ENCODE measurements around the gene ZDHHC1. TPM values are rescaled to one million over a fixed set of nuclear protein-coding genes. Genes with fewer than 3 reads are reported as not detected.
A peak's percentile ranks its signal among the peaks of the same experiment; 100 is the strongest.

ZDHHC1 gene
- total and polyA plus RNA-seq, 2 of the 13 experiments (the other 11 are each of a cell fraction or from before 2014, with no cell fraction given), result 0.51 to 1.1 TPM

DNA sequence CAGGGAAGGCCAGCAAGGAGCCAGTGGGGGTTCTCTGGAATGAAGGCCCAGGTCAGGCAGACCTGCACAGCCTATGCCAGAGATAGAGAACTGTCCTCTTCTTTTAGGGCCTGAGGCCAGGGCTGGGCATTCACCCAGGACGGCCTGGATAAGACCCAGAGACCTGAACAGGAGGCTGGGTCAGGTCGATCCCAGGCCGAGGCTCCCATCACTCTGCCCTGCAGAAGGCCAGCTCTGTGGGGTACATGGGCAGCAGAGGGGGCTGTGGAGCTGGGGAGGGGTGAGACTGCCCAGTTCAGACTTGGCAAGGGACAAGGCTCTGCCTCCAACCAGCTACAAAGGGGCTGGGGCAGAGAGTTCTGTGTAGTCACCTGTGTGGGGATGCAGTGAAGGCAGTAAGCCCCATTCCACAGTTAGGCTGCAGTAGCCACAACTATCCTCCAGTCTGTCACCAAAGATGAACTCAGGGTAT is 29.2 kb upstream of the ZDHHC1 start (continued):
- TF ChIP-seq, protein P1, sequence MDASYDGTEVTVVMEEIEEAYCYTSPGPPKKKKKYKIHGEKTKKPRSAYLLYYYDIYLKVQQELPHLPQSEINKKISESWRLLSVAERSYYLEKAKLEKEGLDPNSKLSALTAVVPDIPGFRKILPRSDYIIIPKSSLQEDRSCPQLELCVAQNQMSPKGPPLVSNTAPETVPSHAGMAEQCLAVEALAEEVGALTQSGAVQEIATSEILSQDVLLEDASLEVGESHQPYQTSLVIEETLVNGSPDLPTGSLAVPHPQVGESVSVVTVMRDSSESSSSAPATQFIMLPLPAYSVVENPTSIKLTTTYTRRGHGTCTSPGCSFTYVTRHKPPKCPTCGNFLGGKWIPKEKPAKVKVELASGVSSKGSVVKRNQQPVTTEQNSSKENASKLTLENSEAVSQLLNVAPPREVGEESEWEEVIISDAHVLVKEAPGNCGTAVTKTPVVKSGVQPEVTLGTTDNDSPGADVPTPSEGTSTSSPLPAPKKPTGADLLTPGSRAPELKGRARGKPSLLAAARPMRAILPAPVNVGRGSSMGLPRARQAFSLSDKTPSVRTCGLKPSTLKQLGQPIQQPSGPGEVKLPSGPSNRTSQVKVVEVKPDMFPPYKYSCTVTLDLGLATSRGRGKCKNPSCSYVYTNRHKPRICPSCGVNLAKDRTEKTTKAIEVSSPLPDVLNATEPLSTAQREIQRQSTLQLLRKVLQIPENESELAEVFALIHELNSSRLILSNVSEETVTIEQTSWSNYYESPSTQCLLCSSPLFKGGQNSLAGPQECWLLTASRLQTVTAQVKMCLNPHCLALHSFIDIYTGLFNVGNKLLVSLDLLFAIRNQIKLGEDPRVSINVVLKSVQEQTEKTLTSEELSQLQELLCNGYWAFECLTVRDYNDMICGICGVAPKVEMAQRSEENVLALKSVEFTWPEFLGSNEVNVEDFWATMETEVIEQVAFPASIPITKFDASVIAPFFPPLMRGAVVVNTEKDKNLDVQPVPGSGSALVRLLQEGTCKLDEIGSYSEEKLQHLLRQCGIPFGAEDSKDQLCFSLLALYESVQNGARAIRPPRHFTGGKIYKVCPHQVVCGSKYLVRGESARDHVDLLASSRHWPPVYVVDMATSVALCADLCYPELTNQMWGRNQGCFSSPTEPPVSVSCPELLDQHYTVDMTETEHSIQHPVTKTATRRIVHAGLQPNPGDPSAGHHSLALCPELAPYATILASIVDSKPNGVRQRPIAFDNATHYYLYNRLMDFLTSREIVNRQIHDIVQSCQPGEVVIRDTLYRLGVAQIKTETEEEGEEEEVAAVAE (CRISPR knock-in tag; IDR thresholded peaks at IDR 0.05; ENCODE audit: borderline replicate concordance), result no peak
- TF ChIP-seq TGIF2 (CRISPR knock-in tag; IDR thresholded peaks at IDR 0.05) (0 out of 2 replicates have a peak, but pooled peaks have one; percentile 37), ZNF20 (CRISPR knock-in tag; IDR thresholded peaks at IDR 0.05) (no peak), FLYWCH1 (CRISPR knock-in tag; IDR thresholded peaks at IDR 0.05) (no peak), ZNF883 (CRISPR knock-in tag; IDR thresholded peaks at IDR 0.05; ENCODE audit: not compliant biosample characterization) (no peak), KLF9 (CRISPR knock-in tag; IDR thresholded peaks at IDR 0.05; ENCODE audit: low read depth) (no peak), HDAC2 (CRISPR knock-in tag; IDR thresholded peaks at IDR 0.05) (no peak), ZSCAN25 (CRISPR knock-in tag; IDR thresholded peaks at IDR 0.05) (peak; percentile 58; the same call in 1 of the 2 replicates), FOXJ3 (CRISPR knock-in tag; IDR thresholded peaks at IDR 0.05; ENCODE audit: borderline replicate concordance) (0 out of 2 replicates have a peak, but pooled peaks have one; percentile 26), KLF12 (CRISPR knock-in tag; IDR thresholded peaks at IDR 0.05; ENCODE audit: borderline replicate concordance) (no peak), ZNF737 (CRISPR knock-in tag; IDR thresholded peaks at IDR 0.05; ENCODE audit: borderline replicate concordance) (no peak), SSRP1 (CRISPR knock-in tag; IDR thresholded peaks at IDR 0.05) (no peak), RNF2 (conservative IDR thresholded peaks at IDR 0.05; ENCODE audit: low read depth) (no peak), RFXAP (CRISPR knock-in tag; IDR thresholded peaks at IDR 0.05; ENCODE audit: borderline replicate concordance) (0 out of 2 replicates have a peak, but pooled peaks have one; percentile 4), BRD4 (CRISPR knock-in tag; IDR thresholded peaks at IDR 0.05) (no peak), HNRNPK (IDR thresholded peaks at IDR 0.05; ENCODE audit: low read depth, low read length, poor library complexity, severe bottlenecking) (no peak)
- TF ChIP-seq, protein P2, sequence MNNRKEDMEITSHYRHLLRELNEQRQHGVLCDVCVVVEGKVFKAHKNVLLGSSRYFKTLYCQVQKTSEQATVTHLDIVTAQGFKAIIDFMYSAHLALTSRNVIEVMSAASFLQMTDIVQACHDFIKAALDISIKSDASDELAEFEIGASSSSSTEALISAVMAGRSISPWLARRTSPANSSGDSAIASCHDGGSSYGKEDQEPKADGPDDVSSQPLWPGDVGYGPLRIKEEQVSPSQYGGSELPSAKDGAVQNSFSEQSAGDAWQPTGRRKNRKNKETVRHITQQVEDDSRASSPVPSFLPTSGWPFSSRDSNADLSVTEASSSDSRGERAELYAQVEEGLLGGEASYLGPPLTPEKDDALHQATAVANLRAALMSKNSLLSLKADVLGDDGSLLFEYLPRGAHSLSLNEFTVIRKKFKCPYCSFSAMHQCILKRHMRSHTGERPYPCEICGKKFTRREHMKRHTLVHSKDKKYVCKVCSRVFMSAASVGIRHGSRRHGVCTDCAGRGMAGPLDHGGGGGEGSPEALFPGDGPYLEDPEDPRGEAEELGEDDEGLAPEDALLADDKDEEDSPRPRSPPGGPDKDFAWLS (CRISPR knock-in tag; IDR thresholded peaks at IDR 0.05; ENCODE audit: borderline replicate concordance), result no peak
- TF ChIP-seq, protein P3, sequence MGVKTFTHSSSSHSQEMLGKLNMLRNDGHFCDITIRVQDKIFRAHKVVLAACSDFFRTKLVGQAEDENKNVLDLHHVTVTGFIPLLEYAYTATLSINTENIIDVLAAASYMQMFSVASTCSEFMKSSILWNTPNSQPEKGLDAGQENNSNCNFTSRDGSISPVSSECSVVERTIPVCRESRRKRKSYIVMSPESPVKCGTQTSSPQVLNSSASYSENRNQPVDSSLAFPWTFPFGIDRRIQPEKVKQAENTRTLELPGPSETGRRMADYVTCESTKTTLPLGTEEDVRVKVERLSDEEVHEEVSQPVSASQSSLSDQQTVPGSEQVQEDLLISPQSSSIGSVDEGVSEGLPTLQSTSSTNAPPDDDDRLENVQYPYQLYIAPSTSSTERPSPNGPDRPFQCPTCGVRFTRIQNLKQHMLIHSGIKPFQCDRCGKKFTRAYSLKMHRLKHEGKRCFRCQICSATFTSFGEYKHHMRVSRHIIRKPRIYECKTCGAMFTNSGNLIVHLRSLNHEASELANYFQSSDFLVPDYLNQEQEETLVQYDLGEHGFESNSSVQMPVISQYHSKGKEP (CRISPR knock-in tag; IDR thresholded peaks at IDR 0.05), result no peak
- TF ChIP-seq, protein P4, sequence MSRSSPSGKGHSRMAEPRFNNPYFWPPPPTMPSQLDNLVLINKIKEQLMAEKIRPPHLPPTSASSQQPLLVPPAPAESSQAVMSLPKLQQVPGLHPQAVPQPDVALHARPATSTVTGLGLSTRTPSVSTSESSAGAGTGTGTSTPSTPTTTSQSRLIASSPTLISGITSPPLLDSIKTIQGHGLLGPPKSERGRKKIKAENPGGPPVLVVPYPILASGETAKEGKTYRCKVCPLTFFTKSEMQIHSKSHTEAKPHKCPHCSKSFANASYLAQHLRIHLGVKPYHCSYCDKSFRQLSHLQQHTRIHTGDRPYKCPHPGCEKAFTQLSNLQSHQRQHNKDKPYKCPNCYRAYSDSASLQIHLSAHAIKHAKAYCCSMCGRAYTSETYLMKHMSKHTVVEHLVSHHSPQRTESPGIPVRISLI (CRISPR knock-in tag; IDR thresholded peaks at IDR 0.05; ENCODE audit: borderline replicate concordance), result no peak

All from HepG2 (cell line).